DMS79 (cell line): ENCODE data around the gene SFI1.
A peak's percentile ranks its signal among the peaks of the same experiment; 100 is the strongest.
"Not testable (repeated sequence)": the region's sequence is repeated elsewhere in the genome, so short reads cannot be mapped to it uniquely, and the experiment has no call there.

Experiments used
- DNase-seq: peaks from one replicate; lab custom pipeline; 2025; lab: John Stamatoyannopoulos, UW

The SFI1 gene

GRCh38 chr22:31637891-31638618, 141.7 kb downstream of the SFI1 start:
- DNase-seq = no peak

DNA sequence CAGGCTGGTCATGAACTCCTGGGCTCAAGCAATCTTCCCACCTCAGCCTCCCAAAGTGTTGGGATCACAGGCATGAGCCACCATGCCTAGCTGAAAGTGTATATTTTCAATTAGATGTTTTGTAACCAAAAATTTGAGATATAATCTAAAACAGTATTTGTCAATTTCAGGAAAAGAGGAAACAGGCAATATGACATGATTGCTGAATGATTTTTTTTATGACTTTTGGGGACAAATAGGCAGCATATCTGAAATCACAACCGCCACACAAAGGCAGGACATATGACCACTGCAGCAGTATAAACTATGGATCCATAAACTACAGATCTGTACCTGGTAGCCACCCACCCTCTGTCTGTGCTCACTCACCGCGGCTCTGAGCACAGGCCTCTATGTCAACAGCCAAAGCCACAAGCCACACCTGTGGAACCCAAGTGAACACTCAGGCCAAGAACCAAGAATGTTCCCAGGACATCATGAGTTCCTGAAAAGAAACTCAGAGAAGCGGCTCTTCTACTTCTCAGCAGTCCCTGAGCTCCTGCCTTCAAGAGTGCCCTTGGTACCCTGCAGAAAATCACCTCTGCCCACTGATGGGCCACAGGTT, 143.2 kb downstream of the SFI1 start:
- DNase-seq = no peak

DNA sequence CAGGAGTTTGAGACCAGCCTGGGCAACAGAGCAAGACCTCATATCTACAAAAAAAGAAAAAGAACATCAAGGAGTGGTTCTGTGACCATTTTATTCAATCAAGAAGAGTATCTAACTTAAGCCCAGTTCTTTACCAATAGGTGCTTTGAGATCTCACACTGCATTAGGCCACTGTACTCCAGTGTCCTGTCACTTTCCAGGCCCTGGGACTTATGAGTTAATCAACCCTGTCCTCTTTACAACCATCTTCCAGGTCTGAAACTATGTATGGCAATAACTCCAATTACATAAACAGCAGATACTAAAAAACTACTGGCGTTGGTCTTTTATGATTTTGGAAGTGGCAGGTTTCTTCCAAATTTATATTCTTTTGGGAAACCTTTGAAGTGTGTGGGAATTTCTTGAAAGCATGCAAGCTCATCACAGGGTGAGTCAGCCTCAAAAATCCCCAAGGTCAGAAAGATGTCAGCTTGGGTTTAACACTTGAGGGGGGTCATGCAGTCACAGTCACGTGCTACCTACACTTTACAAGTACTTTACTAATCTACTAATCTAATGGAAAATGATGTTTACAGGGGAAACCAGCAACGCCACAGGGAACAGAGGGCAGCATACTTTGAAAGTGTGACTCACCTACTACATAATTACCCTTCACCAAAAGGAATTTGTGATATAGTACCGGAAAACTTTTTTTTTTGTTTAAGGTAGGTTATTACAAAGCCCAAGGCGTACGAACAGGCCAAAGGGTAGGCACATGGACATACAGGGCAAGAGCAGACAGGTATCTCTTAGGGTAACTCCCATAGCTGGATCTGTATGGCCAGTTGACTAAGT, 150.1 kb downstream of the SFI1 start:
- no peak for DNase-seq

- no peak for DNase-seq
Measured at GRCh38 chr22:31647066-31647465, 150.7 kb downstream of the SFI1 start.

GRCh38 chr22:31647523-31648320, 151.4 kb downstream of the SFI1 start:
- no peak for DNase-seq

- no peak for DNase-seq
Measured at GRCh38 chr22:31650391-31650790, 154.1 kb downstream of the SFI1 start.

GRCh38 chr22:31651664-31652063, 155.3 kb downstream of the SFI1 start:
- DNase-seq = no peak

GRCh38 chr22:31652088-31652487, 155.8 kb downstream of the SFI1 start:
- no peak for DNase-seq

- no peak for DNase-seq
Measured at GRCh38 chr22:31652911-31653684, 156.8 kb downstream of the SFI1 start.

GRCh38 chr22:31653944-31654343, 157.6 kb downstream of the SFI1 start:
- DNase-seq = no peak

- DNase-seq = no peak
Measured at GRCh38 chr22:31654408-31654807, 158.1 kb downstream of the SFI1 start.

DNA sequence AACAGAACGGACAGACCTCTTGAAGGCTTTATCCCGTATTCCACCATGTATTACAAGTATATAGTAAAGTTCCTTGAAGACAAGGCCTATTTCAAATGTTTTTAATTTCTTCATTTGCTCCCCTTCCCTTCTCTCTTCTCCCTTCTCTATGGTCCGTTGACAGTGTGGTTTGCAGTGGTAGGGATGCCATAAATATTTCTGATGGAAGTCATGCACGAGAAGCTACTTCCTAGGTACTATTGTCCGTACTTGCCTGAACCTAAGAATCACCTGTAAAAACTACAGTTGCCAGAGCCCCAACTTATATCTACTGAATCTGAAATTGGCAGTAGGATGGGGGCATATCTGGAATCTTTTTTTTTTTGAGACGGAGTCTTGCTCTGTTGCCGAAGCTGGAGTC, 162.9 kb downstream of the SFI1 start:
- no peak for DNase-seq

GRCh38 chr22:31660860-31661341, 164.6 kb downstream of the SFI1 start:
- not testable (repeated sequence) for DNase-seq

DNA sequence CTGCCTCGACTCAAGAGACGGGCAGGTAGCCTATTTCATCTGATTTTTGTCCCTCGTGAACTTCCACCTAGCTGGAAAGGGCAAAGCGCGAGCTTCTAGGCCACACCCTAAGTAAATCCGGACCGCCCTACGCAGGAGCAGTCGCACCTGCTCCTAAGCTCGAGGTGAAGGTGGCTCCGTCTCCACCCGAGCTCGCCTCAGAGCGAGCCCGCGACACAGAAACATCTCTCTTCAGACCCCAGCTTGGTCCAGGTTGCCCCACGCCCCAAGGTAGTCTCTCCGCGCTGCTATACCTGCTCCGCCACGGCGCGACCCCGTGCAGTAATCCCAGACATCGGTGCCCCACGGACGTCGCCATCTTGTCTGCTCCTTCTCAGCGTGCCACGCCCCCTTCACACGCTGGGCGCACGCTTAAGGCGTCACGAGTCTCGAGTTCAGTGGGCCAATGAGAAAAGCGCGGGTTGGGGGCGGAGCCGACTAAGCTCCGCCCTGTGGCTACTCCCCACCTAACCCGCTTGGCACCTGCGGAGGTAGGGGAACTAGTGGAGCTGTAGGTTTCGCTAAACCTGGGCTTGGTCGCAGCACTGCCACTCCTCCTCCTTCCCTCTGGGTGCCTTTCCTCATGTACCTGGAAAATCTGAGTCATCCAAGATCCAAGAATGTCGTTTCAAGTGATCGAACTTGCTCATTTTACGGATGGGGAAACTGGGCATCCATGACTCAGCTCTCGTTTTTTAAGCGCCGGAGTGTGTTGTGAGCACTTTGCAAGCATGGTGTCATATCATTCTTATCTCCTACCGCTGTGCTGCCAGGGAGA, 165.7 kb downstream of the SFI1 start, which contains the start of gene PISD:
TSS of gene PISD (minus strand) at position 365 of the 817 bp plus-strand sequence. CDS start at position 358, 7 bp downstream.
- DNase-seq = peak; percentile 76

DNA sequence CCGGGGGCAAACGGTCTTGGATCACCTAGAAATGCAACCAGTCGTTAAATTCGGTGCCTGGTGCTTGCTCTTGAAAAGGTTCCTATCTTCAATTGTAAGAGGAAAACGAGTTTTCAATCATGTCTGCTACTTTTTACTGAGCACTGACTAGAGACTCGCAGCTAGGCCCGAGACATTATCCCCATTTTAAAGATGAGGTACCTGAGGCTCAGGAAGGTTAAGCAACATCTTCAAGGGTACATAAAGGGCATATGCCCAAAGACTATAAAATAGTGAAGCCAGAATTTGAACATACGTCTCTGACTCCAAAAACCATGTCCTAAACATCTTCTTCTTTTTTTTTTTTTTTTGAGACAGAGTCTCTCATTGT, 166.3 kb downstream of the SFI1 start:
- DNase-seq = no peak
